Activated CD8-positive, alpha-beta T cell treated with anti-CD3 and anti-CD28 coated beads, Interleukin-2, amount 10 ng/mL, durations not matched to agents 7 days and 5 days (primary cell): ENCODE data around the gene HECA. TPM values are rescaled to one million over a fixed set of nuclear protein-coding genes. Genes with fewer than 3 reads are reported as not detected.
"Not testable (repeated sequence)": the region's sequence is repeated elsewhere in the genome, so short reads cannot be mapped to it uniquely, and the experiment has no call there.

ENCODE experiments used
- ATAC-seq: fragments of 150-1000 bp; cut with Tn5 transposase; one replicate; pipeline ENCODE4 v1.10.0; 2021; ENCODE audit warnings: moderate library complexity
- CTCF ChIA-PET: fragments of 350-600 bp; sonication (Branson Sonifier 250); formaldehyde crosslinking; loops from one replicate; lab custom pipeline; 2021; ENCODE audit warnings: antibody characterized with exemption; lab: Charles Lee
- POLR2A ChIA-PET: fragments of 350-600 bp; sonication (Branson Sonifier 250); formaldehyde crosslinking; loops from one replicate; lab custom pipeline; 2021; ENCODE audit warnings: antibody characterized with exemption; lab: Charles Lee
- DNase-seq: peaks from one replicate; pipeline ENCODE4 v3.0.0-alpha.2; 2020
- H3K27ac Mint-ChIP-seq: one replicate; pipeline ENCODE4 v1.8.0; 2021; ENCODE audit warnings: mild to moderate bottlenecking, mixed read lengths
- H3K27me3 Mint-ChIP-seq: one replicate; pipeline ENCODE4 v1.8.0; 2021; ENCODE audit warnings: low read depth, mixed read lengths
- H3K36me3 Mint-ChIP-seq: one replicate; pipeline ENCODE4 v1.8.0; 2021; ENCODE audit warnings: low read depth, mixed read lengths
- H3K4me1 Mint-ChIP-seq: one replicate; pipeline ENCODE4 v1.8.0; 2021; ENCODE audit warnings: low read depth, mixed read lengths
- H3K4me3 Mint-ChIP-seq: one replicate; pipeline ENCODE4 v1.8.0; 2021; ENCODE audit warnings: mild to moderate bottlenecking, mixed read lengths
- H3K9me3 Mint-ChIP-seq: one replicate; pipeline ENCODE4 v1.8.0; 2022; ENCODE audit warnings: mixed read lengths; ENCODE audit not compliant: insufficient read depth
- total RNA-seq, 2 experiments: library from RNA; stranded (reverse); gene quantifications; one replicate each; pipeline ENCODE4 v1.2.3, GENCODE V29; 2021

The HECA gene
- total RNA-seq, 2 experiments from 2014 or later = 33.9 to 34.4 TPM

GRCh38 chr6:139119552-139119951, 15.3 kb upstream of the HECA start:
- DNase-seq = no peak
- POLR2A ChIA-PET = no interaction called here

GRCh38 chr6:139122823-139123222, 12.1 kb upstream of the HECA start:
- CTCF ChIA-PET = interaction anchor here (1.2 to 5.1 kb wide), 6 partner anchors 8 to 251 kb away, joined by 3 to 48 read pairs (median 25); partner anchors contain the start of genes CITED2 and HECA
- Mint-ChIP-seq H3K4me1 (peaks cover 36% of the 10 kb centered on the region), H3K36me3 (peaks cover 34% of the 10 kb centered on the region), H3K9me3 (peaks cover 26% of the 10 kb centered on the region)
- ATAC-seq, H3K27ac Mint-ChIP-seq, POLR2A ChIA-PET, DNase-seq, H3K27me3 Mint-ChIP-seq, H3K4me3 Mint-ChIP-seq: not testable (repeated sequence)

More at GRCh38 chr6:139119552-139119951, 15.3 kb upstream of the HECA start:
- H3K36me3 Mint-ChIP-seq = peaks cover 20% of the 10 kb centered on the region
- H3K27ac Mint-ChIP-seq = no peak overlapping the region
- peaks cover 29% of the 10 kb centered on the region for H3K9me3 Mint-ChIP-seq
- no peak for ATAC-seq
- CTCF ChIA-PET = interaction anchor here (0.7 to 2.1 kb wide), 2 partner anchors 100 to 245 kb away, joined by 3 to 6 read pairs; no protein-coding TSS in a partner anchor
- peaks cover 26% of the 10 kb centered on the region for H3K4me1 Mint-ChIP-seq
- no peaks in the 10 kb centered on the region for H3K27me3 Mint-ChIP-seq
- H3K4me3 Mint-ChIP-seq = no peak overlapping the region

- Mint-ChIP-seq H3K9me3 (peaks cover 12% of the 10 kb centered on the region), H3K4me1 (peaks cover 41% of the 10 kb centered on the region), H3K4me3 (peak overlapping the region; percentile 67), H3K36me3 (peaks cover 25% of the 10 kb centered on the region), H3K27me3 (no peaks in the 10 kb centered on the region), H3K27ac (peak overlapping the region; percentile 93)
- POLR2A ChIA-PET = interaction anchor here (0.7 to 2.5 kb wide), 16 partner anchors 9 to 249 kb away, joined by 3 to 23 read pairs (median 4); partner anchors contain the start of genes CITED2, HECA and TXLNB
- CTCF ChIA-PET = interaction anchor here (0.7 to 5.1 kb wide), 45 partner anchors 8 to 298 kb away, joined by 3 to 48 read pairs (median 4); partner anchors contain the start of genes CITED2, HECA and TXLNB
- ATAC-seq (peak; percentile 99), DNase-seq (peak; percentile 93)
Observed at GRCh38 chr6:139124887-139125672, 9.8 kb upstream of the HECA start.

- ChIA-PET CTCF (interaction anchor here (0.6 to 5.1 kb wide), 20 partner anchors 7 to 248 kb away, joined by 3 to 48 read pairs (median 8); partner anchors contain the start of genes CITED2, HECA and TXLNB), POLR2A (interaction anchor here (0.7 to 2.5 kb wide), 9 partner anchors 8 to 248 kb away, joined by 3 to 23 read pairs (median 4); partner anchors contain the start of gene HECA)
- Mint-ChIP-seq H3K27ac (peak overlapping the region; percentile 93), H3K4me1 (peaks cover 45% of the 10 kb centered on the region), H3K9me3 (peaks cover under 1% of the 10 kb centered on the region), H3K27me3 (no peaks in the 10 kb centered on the region), H3K4me3 (no peak overlapping the region), H3K36me3 (peaks cover 18% of the 10 kb centered on the region)
- DNase-seq (no peak), ATAC-seq (peak; percentile 25)
Observed at GRCh38 chr6:139126255-139126654, 8.6 kb upstream of the HECA start.

- CTCF ChIA-PET = interaction anchor here (0.6 to 5.1 kb wide), 10 partner anchors 7 to 247 kb away, joined by 3 to 48 read pairs (median 28); partner anchors contain the start of genes CITED2, HECA and TXLNB
- ATAC-seq = no peak
- no peaks in the 10 kb centered on the region for H3K27me3 Mint-ChIP-seq
- DNase-seq = no peak
- H3K4me1 Mint-ChIP-seq = peaks cover 52% of the 10 kb centered on the region
- POLR2A ChIA-PET = interaction anchor here (0.7 to 2.5 kb wide), 3 partner anchors 7 to 247 kb away, joined by 3 to 23 read pairs (median 14); partner anchors contain the start of gene HECA
- H3K36me3 Mint-ChIP-seq = peaks cover 17% of the 10 kb centered on the region
- H3K9me3 Mint-ChIP-seq = no peaks in the 10 kb centered on the region
- no peak overlapping the region for H3K4me3 Mint-ChIP-seq
- peak overlapping the region; percentile 93 for H3K27ac Mint-ChIP-seq
Observed at GRCh38 chr6:139126931-139127330, 7.9 kb upstream of the HECA start.

- Mint-ChIP-seq H3K4me3 (no peak overlapping the region), H3K27me3 (no peaks in the 10 kb centered on the region), H3K36me3 (peaks cover 17% of the 10 kb centered on the region), H3K27ac (no peak overlapping the region), H3K9me3 (no peaks in the 10 kb centered on the region), H3K4me1 (peaks cover 68% of the 10 kb centered on the region)
- DNase-seq (no peak), ATAC-seq (no peak)
- POLR2A ChIA-PET = interaction anchor here (1.5 kb wide), 1 partner anchor 245 kb away, joined by 4 read pairs; the partner anchor contains the start of gene CITED2
- CTCF ChIA-PET = interaction anchor here (0.8 to 3.7 kb wide), 6 partner anchors 12 to 240 kb away, joined by 3 to 12 read pairs (median 4); no protein-coding TSS in a partner anchor
Observed at GRCh38 chr6:139129284-139129683, 5.6 kb upstream of the HECA start.

GRCh38 chr6:139131736-139132280, 3.1 kb upstream of the HECA start:
- Mint-ChIP-seq H3K4me3 (peak overlapping the region; percentile 34), H3K27ac (peak overlapping the region; percentile 2)

GRCh38 chr6:139133262-139134063, 1.4 kb upstream of the HECA start:
- H3K27ac Mint-ChIP-seq = peak overlapping the region; percentile 69
- ChIA-PET CTCF (interaction anchor here (0.7 to 3.4 kb wide), 9 partner anchors 9 to 236 kb away, joined by 3 to 26 read pairs (median 4); no protein-coding TSS in a partner anchor), POLR2A (interaction anchor here (0.9 to 2.0 kb wide), 6 partner anchors 8 to 242 kb away, joined by 3 to 23 read pairs (median 4); partner anchors contain the start of gene CITED2)
- peaks cover 25% of the 10 kb centered on the region for H3K36me3 Mint-ChIP-seq
- peaks cover 60% of the 10 kb centered on the region for H3K4me1 Mint-ChIP-seq
- ATAC-seq = no peak
- H3K9me3 Mint-ChIP-seq = no peaks in the 10 kb centered on the region
- DNase-seq = no peak
- H3K27me3 Mint-ChIP-seq = no peaks in the 10 kb centered on the region
- H3K4me3 Mint-ChIP-seq = no peak overlapping the region

More at GRCh38 chr6:139131736-139132280, 3.1 kb upstream of the HECA start:
- ChIA-PET POLR2A (interaction anchor here (1.1 to 1.2 kb wide), 2 partner anchors 18 to 243 kb away, joined by 3 to 5 read pairs; partner anchors contain the start of gene CITED2), CTCF (interaction anchor here (0.7 to 3.7 kb wide), 17 partner anchors 7 to 316 kb away, joined by 3 to 26 read pairs (median 5); no protein-coding TSS in a partner anchor)
- Mint-ChIP-seq H3K4me1 (peaks cover 52% of the 10 kb centered on the region), H3K27me3 (no peaks in the 10 kb centered on the region), H3K9me3 (no peaks in the 10 kb centered on the region), H3K36me3 (peaks cover 12% of the 10 kb centered on the region)
- ATAC-seq (no peak), DNase-seq (no peak)

- no peak overlapping the region for H3K4me3 Mint-ChIP-seq
- peaks cover 65% of the 10 kb centered on the region for H3K4me1 Mint-ChIP-seq
- CTCF ChIA-PET = interaction anchor here (1.0 to 3.4 kb wide), 7 partner anchors 10 to 236 kb away, joined by 3 to 26 read pairs (median 5); no protein-coding TSS in a partner anchor
- no peak for ATAC-seq
- H3K36me3 Mint-ChIP-seq = peaks cover 29% of the 10 kb centered on the region
- no peaks in the 10 kb centered on the region for H3K27me3 Mint-ChIP-seq
- no peak for DNase-seq
- no peaks in the 10 kb centered on the region for H3K9me3 Mint-ChIP-seq
- peak overlapping the region; percentile 69 for H3K27ac Mint-ChIP-seq
- POLR2A ChIA-PET = interaction anchor here (0.6 to 2.0 kb wide), 12 partner anchors 8 to 359 kb away, joined by 3 to 23 read pairs (median 4); partner anchors contain the start of gene CITED2
Observed at GRCh38 chr6:139134064-139134395, 850 bp upstream of the HECA start.
